HG03139 (cell line): ENCODE measurements around the gene IPCEF1.
"Not testable (repeated sequence)": the region's sequence is repeated elsewhere in the genome, so short reads cannot be mapped to it uniquely, and the experiment has no call there.

Experiments
- ATAC-seq: cut with Tn5 transposase; IDR thresholded peaks from one replicate; pipeline ENCODE4 v1.9.1; 2021; ENCODE audit not compliant: unreplicated experiment

Gene IPCEF1

GRCh38 chr6:154337406-154338005 is 19.1 kb downstream of the IPCEF1 start:
- no peak for ATAC-seq

GRCh38 chr6:154334147-154334546 is 22.5 kb downstream of the IPCEF1 start:
- ATAC-seq = peak; percentile 52

- ATAC-seq = no peak
Observed at GRCh38 chr6:154331750-154332149, 24.9 kb downstream of the IPCEF1 start.

DNA sequence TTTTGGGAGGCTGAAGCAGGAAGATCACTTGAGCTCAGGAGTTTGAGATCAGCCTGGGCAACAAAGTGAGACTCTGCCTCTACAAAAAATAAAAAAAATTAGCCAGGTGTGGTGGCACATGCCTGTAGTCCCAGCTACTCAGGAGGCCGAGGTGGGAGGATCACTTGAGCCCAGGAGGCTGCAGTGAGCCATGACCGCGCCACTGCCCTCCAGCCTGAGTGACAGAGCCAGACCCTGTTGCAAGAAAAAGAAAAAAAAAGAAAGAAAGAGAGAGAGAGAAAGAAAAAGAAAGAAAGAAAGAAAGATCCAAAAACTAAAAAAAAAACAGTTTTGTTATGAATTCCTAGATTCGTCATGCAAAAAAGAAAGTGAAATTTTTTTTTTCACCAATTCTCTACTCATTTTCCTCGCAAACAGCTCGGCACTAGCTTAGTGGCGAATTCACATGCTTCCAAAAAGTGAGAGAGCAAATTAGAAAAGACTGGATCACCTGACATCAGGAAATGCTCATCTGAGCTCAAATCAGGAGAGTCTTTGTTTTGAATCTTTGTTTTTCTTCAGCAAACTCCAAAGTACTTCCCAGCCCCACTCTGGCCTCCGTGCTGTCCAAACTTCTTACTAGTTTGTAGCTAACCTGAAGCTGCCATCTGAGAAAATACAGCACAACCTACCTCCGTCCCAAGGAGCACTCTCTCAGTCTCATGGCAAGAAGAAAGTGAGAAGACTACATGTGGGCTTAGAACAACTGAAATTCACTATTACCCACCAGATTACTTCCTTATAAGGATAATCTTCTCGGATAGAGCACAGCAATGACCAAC is 27.0 kb downstream of the IPCEF1 start:
- ATAC-seq = no peak

DNA sequence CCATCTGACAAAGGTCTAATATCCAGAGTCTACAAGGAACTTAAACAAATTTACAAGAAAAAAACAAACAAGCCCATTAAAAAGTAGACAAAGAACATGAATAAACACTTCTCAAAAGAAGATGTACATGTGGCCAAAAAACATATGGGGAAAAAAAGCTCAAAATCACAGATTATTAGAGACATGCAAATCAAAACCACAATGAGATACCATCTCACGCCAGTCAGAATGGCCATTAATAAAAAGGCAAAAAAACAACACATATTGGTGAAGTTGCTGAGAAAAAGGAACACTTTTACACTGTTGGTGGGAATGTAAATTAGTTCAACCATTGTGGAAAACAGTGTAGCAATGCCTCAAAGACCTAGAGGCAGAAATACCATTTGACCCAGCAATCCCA is 29.3 kb downstream of the IPCEF1 start:
- not testable (repeated sequence) for ATAC-seq

- ATAC-seq = no peak
Observed at GRCh38 chr6:154325142-154325541, 31.5 kb downstream of the IPCEF1 start.

GRCh38 chr6:154320181-154320580 is 36.4 kb downstream of the IPCEF1 start:
- no peak for ATAC-seq

- ATAC-seq = no peak
Observed at GRCh38 chr6:154319231-154319858, 37.3 kb downstream of the IPCEF1 start.

GRCh38 chr6:154318721-154319120 is 37.9 kb downstream of the IPCEF1 start:
- ATAC-seq = no peak

DNA sequence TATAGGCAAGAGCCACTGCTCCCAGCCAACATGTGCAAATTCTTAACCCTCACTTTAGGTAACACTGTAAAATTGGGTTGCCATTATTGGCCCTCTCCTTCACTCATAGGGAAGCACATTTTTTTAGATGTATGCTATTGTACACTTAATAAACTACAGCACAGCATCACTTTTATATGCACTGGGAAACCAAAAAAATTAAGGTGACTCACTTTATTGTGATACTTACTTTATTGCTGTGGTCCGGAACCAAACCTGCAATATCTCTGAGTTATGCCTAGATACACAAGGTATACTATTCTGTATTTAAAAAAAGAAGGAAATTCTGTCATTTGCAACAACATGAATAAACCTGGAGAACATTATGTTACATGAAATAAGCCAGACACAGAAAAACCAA is 40.5 kb downstream of the IPCEF1 start:
- ATAC-seq = no peak

DNA sequence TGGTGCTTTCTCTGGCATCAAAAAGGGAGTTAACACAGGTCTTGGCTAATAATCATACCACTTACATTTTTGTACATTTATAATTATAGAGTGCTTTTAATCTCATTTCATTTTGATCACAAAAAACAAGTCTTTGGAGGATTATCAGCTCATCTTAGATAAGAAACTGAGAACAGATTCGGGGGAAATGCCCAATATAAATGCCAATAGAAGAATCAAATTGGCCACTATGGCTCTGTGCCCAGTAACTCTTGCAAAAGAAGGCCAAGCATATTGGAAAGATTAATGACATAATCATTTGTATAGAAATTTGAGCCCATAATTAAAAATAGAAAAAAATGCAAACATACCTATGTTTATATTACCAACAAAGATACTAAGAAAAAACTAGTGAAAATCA is 42.5 kb downstream of the IPCEF1 start:
- no peak for ATAC-seq

DNA sequence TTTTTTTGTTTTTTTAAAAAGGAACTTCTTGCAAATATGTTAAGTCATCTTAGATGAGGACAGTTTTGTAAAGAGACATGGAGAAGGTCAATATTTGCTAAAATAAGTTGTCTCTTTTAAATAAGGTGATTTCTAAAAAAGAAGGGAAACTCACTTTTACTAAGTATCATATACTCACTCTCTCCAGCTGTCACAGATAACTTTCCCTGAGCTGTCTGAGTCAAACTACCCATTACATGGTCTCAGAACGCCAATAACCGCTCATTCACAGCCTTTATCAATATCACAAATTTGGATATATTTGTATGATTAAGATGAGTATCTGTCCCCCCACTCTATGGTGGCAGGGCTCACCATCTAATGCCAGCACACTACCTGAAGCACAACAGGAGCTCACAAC is 47.6 kb downstream of the IPCEF1 start:
- ATAC-seq = no peak

- ATAC-seq = no peak
Observed at GRCh38 chr6:154307696-154308425, 48.7 kb downstream of the IPCEF1 start.

DNA sequence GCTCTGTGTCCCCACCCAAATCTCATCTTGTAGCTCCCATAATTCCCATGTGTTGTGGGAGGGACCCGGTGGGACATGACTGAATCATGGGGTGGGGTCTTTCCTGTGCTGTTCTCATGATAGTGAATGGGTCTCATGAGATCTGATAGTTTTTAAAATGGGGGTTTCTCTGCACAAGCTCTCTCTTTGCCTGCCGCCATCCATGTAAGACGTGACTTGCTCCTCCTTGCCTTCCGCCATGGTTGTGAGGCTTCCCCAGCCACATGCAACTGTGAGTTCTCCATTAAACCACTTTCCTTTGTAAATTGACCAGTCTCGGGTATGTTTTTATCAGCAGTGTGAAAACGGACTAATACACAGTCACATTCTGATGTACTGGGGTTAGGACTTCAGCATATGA is 49.5 kb downstream of the IPCEF1 start:
- not testable (repeated sequence) for ATAC-seq

DNA sequence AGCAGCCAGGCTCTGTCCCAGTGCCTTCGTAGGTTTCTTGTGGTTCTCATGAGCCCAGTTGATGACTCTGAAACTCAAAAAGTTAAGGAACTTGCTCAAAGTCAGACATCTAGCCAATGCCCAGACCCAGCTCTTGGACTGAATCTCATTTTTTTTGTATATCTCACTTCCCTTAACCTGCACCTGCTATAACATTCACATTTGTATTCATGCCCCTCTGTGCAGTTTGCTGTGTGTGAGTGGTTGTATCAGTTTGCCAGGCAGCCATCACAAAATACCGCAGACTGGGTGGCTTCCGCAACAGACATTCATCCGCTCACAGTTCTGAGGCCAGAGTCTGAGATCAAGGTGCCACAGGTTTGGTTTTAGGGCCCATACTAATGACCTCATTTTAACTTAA is 49.9 kb downstream of the IPCEF1 start:
- ATAC-seq = peak; percentile 43

DNA sequence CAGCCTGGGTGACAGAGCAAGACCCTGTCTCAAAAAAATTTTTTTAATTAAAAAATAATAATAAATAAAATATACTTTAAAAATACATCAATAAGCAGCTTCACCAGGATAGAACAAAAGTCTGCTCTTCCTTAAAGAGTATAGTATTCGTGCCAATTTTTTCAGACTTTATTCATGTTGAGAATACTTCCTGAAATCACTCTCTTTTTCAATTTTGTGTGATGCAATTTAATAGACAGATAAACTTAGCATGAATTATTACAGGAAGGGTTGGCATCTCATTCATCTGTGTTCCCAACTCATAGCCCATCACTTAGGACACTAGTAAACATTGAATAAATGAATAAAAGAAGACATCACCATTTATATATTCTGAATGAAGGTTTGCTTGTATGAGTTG is 52.4 kb downstream of the IPCEF1 start:
- no peak for ATAC-seq

DNA sequence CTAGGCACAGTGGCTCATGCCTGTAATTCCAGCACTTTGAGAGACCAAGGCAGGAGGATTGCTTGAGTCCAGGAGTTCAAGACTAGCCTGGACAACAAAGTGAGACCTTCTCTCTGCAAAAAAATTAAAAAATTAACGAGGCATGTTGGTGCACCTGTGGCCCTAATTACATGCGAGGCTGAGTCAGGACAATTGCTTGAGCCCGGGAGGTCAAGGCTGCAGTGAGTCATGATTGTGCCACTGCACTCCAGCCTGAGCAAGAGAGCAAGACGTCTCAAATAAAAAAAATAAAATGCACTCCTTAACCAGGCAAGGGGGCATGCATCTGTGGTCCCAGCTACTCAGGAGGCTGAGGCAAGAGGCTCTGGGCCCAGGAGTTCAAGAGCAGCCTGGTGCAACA is 53.0 kb downstream of the IPCEF1 start:
- not testable (repeated sequence) for ATAC-seq

- ATAC-seq = peak; percentile 92
Observed at GRCh38 chr6:154301839-154302752, 54.5 kb downstream of the IPCEF1 start.

DNA sequence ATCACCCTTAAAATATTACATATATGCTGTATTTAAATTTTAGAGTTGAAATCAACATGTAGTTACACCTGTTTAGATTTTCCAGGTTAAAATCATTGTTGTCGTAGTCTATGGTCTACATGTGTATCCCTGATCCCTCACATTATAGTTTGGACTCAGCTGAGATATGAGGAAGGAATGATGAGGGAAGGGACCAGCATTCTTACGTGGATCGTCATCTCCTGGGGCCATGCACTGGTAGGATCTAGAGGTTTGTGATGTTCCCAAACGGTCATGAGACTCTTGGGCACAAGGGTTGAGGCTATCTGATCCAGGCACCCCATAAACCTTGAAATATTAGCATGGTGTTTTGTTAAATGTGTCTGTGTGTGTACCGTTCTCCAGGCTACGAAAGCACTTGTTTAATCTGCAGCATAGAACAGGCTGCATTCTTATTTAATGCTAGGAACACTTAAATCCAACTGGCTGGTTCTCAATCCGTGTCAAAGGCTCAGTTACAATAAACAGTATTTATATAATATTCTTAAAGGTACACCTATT is 55.4 kb downstream of the IPCEF1 start:
- no peak for ATAC-seq

- ATAC-seq = no peak
Observed at GRCh38 chr6:154298297-154298696, 58.3 kb downstream of the IPCEF1 start.
